ENCODE data around the gene KLF18. TPM values are rescaled to one million over a fixed set of nuclear protein-coding genes. Genes with fewer than 3 reads are reported as not detected.
"Not testable (repeated sequence)": the region's sequence is repeated elsewhere in the genome, so short reads cannot be mapped to it uniquely, and the experiment has no call there.

The KLF18 gene
- total RNA-seq, 1 donor from 2014 or later = not detected

GRCh38 chr1:44147582-44147981 lies 6.2 kb upstream of the KLF18 start:
- Mint-ChIP-seq H3K27ac (ENCODE audit: unreplicated experiment) (no peak overlapping the region), H3K4me3 (no peak overlapping the region), H3K4me1 (no peaks in the 10 kb centered on the region), H3K27me3 (ENCODE audit: low read depth) (peaks cover 11% of the 10 kb centered on the region), H3K9me3 (peaks cover 14% of the 10 kb centered on the region), H3K36me3 (ENCODE audit: low read depth) (peaks cover 9% of the 10 kb centered on the region)
- no peak for TF ChIP-seq CTCF (conservative IDR thresholded peaks at IDR 0.05)
- no peak for DNase-seq (ENCODE audit: low read depth, low spot score)

DNA sequence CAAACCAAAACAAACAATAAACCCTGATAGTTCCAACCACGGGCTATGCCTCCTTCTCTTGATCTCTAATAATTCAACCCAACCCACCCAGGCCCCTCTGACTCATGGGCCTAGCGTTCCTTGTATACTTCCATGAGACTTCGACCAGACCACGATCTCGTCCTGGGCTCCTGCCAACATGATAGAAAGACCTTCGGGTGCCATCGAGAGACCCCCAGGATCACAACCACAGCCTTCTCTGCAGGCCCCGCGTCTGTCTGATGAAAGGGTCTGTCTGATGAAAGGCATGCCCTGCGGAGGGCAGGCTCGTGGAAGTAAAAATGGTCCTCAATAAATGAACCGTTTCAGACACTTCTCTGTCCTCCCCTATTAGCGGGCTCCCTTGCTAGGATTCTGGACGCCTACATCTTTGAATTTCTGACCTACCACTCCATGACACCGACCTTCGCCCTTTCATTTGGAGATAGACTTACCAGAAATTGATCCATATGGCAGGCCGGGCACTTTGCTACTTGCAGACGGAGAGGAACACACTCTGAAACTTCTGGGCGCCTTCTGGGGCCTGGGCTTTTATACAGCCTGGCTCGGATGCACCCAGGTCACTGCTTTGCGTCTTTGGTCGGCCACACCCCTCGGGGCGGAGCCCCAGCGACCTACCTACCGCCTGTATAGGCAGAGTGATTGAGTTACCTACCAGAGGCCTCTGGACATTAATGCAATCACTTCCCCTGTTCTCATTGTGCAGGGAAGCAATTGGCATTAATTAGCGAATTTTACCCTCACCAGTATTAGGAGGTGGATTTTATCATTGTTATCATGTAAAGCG lies 5.3 kb upstream of the KLF18 start:
- H3K9me3 Mint-ChIP-seq = peaks cover 14% of the 10 kb centered on the region

GRCh38 chr1:44144962-44145756 lies 3.7 kb upstream of the KLF18 start:
- H3K27me3 Mint-ChIP-seq (ENCODE audit: low read depth) = no peaks in the 10 kb centered on the region
- no peaks in the 10 kb centered on the region for H3K4me1 Mint-ChIP-seq
- TF ChIP-seq CTCF (conservative IDR thresholded peaks at IDR 0.05) = no peak
- H3K27ac Mint-ChIP-seq (ENCODE audit: unreplicated experiment) = no peak overlapping the region
- no peak overlapping the region for H3K4me3 Mint-ChIP-seq
- H3K36me3 Mint-ChIP-seq (ENCODE audit: low read depth) = peaks cover 9% of the 10 kb centered on the region
- no peak for DNase-seq (ENCODE audit: low read depth, low spot score)
- peaks cover 17% of the 10 kb centered on the region for H3K9me3 Mint-ChIP-seq

More for the DNA sequence above, 5.3 kb upstream of the KLF18 start:
- H3K36me3 Mint-ChIP-seq (ENCODE audit: low read depth) = peaks cover 9% of the 10 kb centered on the region
- no peak overlapping the region for H3K27ac Mint-ChIP-seq (ENCODE audit: unreplicated experiment)
- no peak for DNase-seq (ENCODE audit: low read depth, low spot score)
- H3K4me3 Mint-ChIP-seq = no peak overlapping the region
- peaks cover 8% of the 10 kb centered on the region for H3K27me3 Mint-ChIP-seq (ENCODE audit: low read depth)
- no peak for TF ChIP-seq CTCF (conservative IDR thresholded peaks at IDR 0.05)
- no peaks in the 10 kb centered on the region for H3K4me1 Mint-ChIP-seq

DNA sequence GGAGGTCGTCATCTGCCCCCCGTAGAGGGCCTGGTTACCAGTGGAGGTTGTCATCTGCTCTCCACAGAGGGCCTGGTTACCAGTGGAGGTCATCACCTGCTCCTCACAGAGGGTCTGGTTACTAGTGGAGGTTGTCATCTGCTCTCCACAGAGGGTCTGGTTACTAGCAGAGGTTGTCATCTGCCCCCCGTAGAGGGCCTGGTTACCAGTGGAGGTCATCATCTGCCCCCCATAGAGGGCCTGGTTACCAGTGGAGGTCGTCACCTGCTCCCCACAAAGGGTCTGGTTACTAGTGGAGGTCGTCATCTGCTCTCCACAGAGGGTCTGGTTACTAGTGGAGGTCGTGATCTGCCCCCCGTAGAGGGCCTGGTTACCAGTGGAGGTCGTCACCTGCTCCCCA lies 1.9 kb downstream of the KLF18 start:
- H3K27me3 Mint-ChIP-seq (ENCODE audit: low read depth); DNase-seq (ENCODE audit: low read depth, low spot score); H3K4me1 Mint-ChIP-seq: not testable (repeated sequence)

DNA sequence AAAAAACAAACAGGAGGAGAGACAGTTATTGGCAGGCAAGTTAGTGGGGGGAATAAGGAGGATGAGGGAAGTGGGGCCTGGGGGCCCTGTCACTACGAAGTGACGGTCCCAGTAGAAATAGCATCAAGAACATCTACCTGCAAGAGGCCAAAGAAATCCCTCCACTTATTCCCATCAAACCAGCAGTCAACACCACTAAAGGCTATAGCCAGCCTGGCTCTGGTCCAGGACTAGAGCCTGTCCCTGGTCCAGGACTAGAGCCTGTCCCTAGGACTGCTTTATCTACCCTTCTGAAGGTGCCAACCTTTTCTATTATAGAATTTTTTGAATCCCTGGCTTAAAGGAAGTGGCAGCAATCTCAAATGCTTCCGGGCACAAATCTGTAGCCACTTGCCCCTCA lies 3.2 kb downstream of the KLF18 start:
- no peaks in the 10 kb centered on the region for H3K4me1 Mint-ChIP-seq
- H3K27me3 Mint-ChIP-seq (ENCODE audit: low read depth) = no peaks in the 10 kb centered on the region
- no peak overlapping the region for H3K27ac Mint-ChIP-seq (ENCODE audit: unreplicated experiment)
- H3K4me3 Mint-ChIP-seq = no peak overlapping the region
- no peaks in the 10 kb centered on the region for H3K36me3 Mint-ChIP-seq (ENCODE audit: low read depth)
- peaks cover 7% of the 10 kb centered on the region for H3K9me3 Mint-ChIP-seq
- TF ChIP-seq CTCF (conservative IDR thresholded peaks at IDR 0.05) = no peak
- no peak for DNase-seq (ENCODE audit: low read depth, low spot score)

More for the DNA sequence above, 1.9 kb downstream of the KLF18 start:
- H3K9me3 Mint-ChIP-seq = peaks cover 13% of the 10 kb centered on the region
- not testable (repeated sequence) for H3K4me3 Mint-ChIP-seq; H3K36me3 Mint-ChIP-seq (ENCODE audit: low read depth); H3K27ac Mint-ChIP-seq (ENCODE audit: unreplicated experiment)

DNA sequence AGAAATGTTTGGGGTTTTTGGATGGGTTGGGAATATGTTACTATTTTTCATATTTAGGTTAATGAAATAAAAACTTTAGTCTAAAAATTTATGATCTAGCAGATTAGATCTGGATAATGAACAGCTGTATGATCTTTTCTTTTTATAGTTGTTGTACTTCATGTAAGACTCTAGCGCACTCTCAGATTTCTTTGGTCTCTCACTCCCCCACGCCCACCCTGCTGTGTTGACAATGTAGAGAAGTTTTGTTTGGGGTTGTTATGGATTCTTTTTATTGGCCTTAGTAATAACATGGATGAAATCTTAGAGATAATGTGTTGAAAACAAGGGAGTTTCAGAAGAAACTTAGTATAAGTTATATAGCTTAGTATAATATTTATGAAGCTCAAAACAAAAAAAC lies 5.5 kb downstream of the KLF18 start:
- Mint-ChIP-seq H3K4me3 (no peak overlapping the region), H3K4me1 (no peaks in the 10 kb centered on the region), H3K27me3 (ENCODE audit: low read depth) (no peaks in the 10 kb centered on the region), H3K36me3 (ENCODE audit: low read depth) (no peaks in the 10 kb centered on the region), H3K27ac (ENCODE audit: unreplicated experiment) (peak overlapping the region; percentile 92), H3K9me3 (no peaks in the 10 kb centered on the region)
- no peak for DNase-seq (ENCODE audit: low read depth, low spot score)
- no peak for TF ChIP-seq CTCF (conservative IDR thresholded peaks at IDR 0.05)

Measured in neural crest cell (in vitro differentiated cells).